NCI-H69 (cell line): ENCODE results near the gene HOXC11.

Source experiments
- DNase-seq: peaks from one replicate; lab custom pipeline; 2025; lab: John Stamatoyannopoulos, UW

Gene HOXC11

DNA sequence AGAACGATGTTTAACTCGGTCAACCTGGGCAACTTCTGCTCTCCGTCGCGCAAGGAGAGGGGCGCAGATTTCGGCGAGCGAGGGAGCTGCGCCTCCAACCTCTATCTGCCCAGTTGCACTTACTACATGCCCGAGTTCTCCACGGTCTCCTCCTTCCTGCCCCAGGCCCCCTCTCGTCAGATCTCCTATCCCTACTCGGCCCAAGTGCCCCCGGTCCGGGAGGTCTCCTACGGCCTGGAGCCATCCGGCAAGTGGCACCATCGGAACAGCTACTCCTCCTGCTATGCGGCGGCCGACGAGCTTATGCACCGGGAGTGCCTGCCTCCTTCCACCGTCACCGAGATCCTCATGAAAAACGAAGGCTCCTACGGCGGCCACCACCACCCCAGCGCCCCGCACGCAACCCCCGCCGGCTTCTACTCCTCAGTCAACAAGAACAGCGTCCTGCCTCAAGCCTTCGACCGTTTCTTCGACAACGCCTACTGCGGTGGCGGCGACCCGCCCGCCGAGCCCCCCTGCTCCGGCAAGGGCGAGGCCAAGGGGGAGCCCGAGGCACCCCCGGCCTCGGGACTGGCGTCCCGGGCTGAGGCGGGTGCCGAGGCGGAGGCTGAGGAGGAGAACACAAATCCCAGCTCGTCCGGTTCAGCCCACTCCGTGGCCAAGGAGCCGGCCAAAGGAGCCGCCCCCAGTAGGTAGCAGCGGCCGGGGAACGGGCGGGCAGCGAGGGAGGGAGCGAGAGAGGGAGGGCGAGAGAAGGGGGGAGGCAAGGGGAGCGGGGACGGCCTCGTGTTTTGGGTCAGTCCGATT is 513 bp downstream of the HOXC11 start:
- DNase-seq = peak; percentile 54

DNA sequence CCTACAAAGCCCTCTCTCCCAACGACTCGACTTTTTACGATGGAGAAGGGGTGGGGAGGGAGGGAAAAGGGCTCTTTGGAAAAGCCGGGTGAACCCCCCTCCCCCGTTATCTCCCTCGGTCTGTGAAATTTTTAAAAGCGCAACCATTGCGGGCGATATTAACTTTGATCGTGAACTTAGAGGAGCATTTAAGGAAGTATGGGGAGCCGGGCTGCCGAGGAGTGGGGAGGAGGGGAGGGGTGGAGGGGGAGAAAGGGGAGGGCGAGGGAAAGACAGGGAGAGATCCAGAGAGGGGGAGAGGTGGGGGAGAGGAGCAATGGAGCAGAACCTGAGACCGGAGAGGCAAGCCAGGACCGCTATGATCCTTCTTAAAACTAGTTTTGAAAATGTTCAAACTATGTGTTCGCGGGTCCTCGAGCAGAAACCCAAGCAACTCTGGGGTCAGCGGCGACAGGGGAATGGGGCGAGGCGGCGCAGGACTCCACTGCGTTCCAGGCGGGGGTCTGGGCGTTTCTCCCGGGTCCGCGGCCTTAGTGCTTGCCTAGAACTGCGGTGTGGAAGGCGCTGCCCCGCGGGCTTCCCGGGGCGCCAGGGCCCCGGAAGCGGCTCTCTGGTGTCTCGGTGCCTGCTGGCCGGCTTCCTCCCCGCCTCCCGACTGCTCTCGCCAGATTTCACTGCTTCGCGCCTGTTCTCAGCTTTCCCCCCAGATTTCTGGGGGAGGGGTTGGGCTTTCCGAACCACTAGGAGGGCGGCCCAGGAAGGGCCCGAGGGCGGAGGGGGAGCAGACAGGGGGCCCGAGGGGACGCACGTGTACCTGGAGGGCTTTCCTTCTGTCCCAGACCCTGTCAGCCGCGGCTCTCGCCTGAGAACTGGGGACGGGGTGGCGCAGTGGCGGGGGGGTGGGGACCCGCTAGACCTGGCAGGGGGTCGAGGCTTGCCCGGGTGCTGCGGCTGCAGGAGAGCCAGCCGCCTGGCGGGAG is 1.4 kb downstream of the HOXC11 start, which contains the start of gene HOTAIR:
HOTAIR (minus strand) TSS at position 871 of the 980 bp plus-strand sequence.
- peak; percentile 71 for DNase-seq

DNA sequence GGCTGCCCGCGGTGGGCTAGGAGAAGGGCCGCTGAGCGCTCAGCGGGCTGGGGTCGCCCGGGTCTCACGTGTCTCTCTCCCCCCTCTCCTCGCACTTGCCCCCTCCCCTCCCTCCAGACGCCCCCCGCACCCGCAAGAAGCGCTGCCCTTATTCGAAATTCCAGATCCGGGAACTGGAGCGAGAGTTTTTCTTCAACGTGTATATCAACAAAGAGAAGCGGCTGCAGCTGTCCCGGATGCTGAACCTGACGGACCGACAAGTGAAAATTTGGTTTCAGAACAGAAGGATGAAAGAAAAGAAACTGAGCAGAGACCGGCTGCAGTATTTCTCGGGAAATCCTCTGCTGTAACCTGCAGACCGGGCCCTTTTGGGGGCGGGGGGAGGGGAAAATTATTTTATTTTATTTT is 2.1 kb downstream of the HOXC11 start:
- peak; percentile 47 for DNase-seq

DNA sequence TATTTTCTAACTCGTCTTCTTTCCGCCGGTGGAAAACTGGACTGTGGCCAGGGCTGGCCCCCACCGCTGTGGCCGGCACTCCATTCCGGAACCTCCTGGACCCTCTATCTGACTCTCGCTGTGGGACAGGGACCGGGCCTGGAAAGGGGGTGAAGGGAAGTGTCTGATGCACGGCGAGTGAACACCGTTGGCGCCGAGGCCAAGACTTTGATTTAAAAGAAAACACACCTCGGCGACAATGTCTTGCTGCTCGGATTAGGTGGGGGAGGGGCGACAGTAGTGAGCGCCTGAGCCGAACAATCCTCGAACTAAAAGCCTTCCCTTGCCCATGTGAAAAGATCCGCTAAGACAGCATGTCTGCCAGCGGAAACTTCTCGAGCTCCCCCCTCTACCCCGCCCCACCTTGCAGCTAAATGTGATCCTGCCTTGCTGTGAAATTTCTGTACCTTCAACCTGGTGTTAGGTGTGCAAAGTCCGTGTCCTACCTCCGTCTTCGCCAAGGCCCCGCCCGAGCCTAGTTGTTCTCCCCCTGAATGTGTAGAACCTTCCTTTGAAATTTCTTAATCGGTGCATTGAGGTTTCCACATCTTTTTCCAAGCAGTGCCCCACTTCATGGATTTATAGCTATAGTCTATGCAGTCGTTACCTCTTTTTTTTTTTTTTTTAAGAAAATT is 2.7 kb downstream of the HOXC11 start:
- DNase-seq = no peak

DNA sequence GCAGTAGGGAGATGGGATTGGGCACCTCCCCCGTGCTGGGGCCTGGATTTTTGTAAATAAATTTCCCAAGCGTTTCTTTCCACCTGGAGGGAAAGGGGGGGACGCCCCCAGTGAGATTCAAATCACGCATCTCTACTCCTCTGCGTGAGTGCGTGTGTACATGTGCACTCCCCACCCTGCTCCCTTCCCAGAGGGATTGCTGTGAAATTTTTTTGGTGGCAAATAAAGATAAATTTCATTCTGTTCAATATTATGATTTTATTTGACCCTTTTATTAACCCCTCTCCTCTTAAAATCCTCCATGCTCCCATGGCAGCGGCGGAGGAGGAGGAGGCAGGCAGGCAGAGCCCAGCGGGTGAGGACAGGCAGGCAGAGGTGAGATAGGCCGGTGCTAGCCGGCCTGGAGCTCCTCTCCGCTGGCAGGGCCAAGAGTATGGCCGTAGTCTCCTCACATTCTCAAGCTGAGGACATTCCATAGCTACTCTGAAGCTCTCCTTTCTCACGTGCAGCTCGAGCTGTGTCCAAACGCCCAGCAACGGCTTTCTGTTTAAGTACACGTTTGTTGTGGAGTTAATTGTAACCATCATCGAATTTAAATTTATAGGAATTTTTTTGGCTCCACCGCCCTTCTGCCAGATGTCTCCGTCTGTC is 3.4 kb downstream of the HOXC11 start:
- no peak for DNase-seq

DNA sequence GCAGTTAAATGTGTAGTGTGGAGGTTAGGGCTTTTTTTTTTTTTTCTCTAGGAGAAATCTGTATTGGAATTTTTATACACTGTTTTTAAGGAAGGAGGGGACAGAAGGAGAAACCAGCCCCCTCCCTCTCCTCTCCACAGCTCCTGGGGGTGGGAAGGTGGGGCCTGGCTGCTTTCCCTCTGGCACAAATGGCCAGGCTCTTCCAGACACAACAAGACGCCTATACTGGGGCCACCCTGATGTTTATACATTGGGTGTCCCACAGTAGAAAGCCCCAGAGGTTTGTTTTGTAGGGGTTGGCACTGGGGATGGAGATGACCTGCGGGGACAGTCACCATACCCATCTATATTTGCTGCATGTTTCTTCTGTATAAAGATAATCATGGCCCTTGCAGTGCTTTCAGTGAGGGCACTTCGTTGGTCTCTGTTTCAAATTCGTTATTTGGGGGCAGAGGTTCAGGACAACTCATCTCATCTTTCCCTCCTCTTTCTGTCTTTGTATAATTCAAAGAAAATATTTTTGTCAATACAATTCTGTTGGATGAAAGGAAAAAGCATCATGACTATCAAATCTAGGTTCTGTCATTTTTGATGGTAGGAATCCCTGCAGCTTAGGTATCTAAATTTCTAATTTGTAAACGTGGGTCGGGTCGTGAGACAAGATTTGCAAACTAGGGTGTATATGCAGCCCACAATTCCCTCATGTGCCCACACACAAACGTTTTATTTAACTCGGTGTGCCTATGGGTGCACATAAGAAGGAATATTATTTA is 4.1 kb downstream of the HOXC11 start:
- no peak for DNase-seq

DNA sequence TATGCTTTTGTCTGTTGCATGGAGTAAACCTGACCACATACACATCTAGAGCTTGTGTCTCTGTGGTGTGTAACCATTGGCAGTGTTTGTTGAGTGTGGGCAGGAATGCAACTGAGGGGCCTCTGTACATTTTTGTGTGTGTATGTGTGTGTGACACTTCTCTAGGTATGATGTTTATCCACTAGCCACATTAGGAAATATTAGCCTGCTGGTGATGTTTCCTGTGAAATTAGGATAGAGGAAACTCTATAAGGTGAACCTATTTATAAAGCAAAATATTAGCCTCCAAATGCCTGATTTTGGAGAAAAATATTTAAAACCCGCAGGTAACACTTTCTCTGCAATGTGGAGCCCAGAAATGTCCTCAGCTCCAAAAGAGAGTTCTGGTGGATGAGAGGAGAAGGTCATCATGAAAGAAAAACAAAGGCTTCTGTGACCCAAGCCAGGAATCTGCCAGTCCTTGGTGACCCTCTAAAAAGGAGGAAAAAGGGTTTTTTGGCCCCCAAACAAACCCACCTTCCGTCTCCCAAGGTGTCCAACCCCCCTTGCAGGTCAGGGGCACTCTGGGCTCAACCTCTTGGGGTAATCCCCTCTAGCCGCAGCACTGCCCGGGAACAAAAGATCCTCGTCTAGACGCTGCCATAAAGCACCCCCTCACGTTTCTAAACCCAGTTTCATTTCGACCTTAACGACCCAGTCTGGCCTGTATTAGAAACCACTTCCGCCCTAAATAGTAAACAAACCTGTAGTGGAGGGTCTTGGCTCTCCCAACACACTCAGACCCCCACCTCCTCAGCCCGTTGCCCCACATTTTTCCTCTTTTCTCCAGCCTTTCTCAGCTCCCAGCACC is 4.9 kb downstream of the HOXC11 start:
- DNase-seq = no peak

DNA sequence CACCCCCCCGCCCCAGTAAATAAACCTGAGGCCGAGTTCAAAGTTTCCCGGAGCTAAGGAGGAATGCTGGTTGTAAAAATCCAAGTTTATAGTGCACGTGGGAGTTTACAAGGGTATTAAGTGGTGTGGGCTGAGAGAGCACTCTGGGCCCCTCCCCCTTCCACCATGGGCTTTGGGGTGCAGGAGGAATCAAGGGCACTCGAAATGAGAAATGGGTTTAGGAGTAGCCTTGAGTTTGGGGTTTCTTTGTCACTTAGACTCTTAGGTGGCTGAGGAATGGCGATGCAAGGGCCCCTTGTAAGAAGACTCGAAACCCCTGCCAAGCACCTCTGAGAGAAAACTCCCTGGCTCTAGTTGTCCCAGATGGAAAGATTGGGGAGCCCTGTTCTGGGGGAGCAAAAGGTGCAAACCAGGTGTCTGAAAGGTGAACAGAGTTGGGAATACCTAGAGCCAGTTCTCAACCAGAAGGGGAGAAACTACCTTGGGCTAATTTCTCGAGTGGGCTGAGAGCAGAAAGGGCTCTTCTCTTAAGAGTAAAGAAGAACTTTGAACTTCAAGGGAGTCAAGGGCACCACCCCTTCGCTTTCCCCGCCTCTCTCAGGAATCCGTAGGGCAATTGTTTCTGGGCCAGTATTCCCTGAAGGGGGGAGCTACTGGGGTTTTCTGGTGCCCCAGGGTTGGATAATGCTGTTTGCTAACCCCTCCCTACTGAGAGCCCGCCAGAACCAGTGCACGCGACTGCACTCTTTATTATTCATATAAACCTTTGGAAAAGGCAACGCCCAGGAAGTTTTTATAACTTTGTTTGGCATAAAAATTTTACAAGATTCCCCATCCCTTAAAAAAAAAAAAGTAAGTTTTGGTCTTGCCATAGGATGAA is 5.8 kb downstream of the HOXC11 start:
- DNase-seq = no peak

DNA sequence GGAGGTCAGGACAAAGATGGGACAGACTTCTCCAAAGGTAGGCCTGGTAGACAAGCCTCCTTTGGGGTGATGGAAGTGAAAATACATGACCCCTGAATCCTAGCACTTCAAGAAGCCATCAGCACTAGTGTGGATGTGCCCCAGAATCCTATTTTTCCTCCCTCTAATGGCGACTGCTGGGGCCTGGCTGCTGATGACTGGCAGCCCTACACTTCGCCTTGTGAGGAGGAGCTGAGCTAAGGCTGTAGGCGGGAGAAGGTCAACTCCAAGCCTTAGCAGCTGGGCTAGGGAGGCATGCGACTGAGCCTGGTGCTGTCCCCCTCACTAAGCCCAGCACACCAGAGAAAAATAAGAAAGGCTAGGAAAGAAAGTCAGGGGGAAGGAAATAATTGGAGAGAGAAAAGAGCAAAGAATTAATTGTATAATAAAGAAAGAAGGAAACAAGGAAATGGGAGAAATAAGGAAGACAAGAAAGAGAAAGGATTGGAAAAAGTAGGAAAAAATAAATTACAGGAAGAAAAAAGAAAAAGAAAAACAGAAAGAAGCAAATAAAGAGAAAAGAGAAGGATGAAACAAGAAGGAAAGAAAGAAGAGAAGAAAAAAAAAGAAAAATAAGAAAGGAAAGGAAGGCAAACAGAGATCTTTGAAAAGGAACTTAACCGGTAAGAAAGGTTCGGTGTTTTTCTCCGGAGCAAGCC is 7.3 kb downstream of the HOXC11 start:
- no peak for DNase-seq

DNA sequence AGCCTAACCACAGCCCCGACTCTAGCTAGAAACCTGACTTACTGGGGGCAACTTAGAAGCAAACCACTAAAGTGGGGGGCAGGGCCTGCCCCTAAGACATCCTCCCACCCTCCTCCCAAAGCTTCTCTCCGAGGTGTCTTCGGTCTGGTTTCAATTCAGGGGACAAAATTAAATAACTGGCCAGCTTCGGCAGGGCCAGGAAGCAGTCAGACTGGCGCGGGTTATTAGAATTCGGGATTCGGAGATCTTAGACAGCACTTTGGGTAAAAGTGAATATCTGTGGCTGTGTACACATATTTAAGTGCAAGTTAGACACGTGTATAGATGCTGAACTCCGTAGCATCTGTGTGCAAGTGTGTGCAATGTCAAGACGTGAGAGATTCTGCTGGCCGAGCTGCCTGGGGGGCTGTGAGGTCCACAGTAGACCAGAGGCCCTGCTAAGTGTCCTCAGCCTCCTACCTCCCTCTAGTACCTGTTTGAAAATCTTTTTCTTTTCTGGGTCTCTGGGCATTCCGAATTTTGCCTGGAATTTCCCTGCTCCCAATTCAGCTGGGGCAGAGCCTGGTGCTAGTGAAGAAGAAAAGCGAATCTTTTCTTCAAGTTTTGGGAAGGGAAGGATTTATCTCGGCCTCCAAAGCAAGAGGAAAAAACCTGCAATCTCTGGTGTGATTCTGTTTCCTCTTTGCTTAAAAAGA is 8.0 kb downstream of the HOXC11 start:
- DNase-seq = no peak

DNA sequence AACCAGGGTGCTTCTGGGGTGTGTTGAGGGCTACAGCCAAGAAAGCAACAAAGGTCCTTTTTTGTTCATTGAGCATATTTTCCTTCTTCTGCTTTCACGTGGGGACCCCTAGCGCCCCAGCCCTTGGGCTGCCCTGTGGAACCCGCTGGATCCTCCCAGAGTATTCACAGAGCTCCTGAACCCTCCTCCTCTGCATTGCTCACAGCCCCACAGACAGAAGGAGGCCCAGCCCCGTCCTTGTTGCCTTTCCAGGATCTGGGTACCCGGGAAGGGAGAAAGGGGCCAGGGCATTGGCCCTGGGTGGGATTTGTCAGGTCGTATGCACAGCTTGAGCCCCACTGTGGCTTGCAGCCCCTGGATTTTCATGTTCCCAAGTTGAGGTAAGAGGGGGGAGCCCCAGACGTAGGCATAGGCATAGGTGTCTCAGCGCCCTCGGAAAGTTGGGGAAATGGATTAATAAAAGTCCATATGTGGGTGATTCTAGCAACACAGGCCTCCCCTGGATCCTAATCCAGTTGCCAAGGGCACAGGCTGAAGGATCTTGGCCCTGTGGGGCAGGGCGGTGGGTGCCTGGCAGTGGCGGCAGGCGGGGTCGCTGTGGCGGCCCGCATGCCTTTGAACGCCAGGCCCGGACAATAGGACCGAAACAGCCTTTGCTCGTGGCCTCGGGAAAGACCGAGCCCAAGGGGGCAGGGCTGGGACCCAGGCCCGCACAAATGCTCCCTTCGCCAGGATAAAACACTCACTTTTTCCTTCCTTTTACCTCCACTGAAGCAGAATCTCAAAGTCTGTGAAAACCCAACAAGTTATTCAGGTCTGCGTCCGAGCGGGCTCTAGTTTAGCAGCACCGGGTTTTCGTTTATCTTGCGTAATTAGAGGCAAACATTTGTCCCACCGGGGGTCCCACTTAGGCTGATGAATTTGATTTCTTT is 9.0 kb downstream of the HOXC11 start:
- no peak for DNase-seq

DNA sequence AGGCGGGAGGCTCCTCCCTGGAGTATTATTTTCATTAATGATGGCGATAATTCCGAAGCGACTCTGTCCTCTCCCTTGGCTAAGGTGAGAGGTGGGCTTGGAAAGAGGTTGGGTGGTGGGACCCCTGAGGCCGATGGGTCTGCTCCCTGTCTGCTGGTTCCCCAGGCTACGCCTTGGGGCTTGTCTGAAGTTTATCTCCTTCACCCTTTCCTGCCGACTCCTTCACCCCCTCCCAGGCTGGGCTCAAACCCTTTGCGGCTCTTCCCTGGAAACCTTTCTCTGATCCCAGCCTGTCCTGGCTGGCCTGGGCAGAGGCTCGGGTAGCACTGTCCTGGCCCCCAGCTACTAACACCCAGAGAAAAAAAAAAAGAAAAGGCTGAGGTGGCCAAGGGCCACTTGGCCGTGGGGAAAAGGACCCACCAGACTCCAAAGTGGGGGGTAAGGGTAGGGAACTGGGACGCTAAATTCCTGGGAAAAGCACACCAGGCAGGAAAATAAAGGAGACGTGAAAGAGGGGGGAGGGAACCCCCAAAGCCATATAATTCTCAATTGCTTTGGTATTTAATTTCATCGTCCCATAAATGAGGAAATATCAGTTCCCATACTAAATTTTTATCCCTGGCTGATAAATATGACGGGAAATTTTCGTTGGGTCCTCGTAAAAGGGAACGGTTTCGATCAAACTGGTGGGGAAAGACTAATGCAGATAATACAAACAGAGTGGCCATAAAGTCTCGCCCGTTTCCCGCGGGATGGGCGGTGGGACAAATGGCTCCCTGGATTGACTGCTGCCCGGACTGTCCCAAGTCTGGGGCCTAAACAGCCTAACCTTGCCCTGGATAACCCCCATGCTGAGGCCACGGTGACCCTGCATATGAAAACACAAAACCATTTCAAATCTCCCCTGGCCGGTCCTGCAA is 10.0 kb downstream of the HOXC11 start:
- no peak for DNase-seq

DNA sequence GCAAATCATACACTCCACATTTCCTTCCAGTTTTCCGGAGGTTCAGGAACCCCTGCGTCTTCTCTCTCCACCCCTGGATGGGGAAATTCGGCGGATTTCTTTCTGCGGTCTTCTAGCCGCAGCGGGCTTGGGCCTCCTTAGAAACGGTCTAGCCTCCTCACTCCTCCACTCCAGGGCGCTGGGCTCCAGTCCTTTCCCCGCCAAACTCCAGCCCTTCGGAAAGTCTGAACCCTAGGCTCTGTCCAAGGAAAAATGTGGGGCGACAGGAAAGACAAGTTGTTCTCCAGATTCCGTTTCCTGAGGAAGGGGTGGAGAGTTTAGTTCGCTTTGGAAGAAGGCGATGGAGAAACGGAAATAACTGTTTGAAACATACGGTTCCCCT is 10.6 kb downstream of the HOXC11 start:
- no peak for DNase-seq

DNA sequence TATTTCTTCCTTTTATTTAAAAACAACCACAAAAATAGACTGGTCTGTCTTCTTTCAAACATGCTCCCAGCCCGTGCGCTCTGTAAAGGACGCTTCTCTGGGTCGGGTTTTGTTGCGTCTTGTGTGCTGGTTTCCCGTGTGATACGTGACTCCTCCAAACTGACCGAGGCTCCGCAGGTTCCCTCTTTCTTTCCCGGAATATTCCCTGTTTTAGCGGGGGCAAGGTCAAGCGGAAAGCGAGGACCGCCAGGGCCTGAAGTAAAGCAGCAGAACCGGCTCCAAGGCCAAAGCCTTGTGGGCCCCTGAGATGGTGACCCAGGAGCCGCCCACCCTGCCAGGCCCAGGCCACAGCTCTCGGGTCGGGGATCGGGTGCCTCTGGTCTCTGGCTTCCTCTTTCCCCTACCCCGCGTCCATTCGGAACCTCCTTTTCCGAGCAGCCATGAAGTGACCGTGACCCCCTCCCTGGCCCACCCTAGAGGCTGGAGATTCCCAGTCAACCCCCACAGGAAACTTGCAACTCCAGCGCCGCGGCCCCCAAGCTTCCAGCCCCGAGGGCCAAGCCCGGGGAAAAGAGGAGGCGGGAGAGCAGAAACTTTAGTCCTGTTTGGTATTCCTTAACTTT is 11.1 kb downstream of the HOXC11 start:
- DNase-seq = no peak
